ENCODE data around the gene SYNE2.

The SYNE2 gene

GRCh38 chr14:64272019-64272418 lies 419.2 kb downstream of the SYNE2 start:
- Histone ChIP-seq H3K79me2 (no peaks in the 10 kb centered on the region), H3K4me2 (ENCODE audit: low read length) (no peak overlapping the region), H3K4me1 (no peaks in the 10 kb centered on the region), H3K36me3 (ENCODE audit: control insufficient read depth, insufficient read depth, low read length) (no peaks in the 10 kb centered on the region), H3K9ac (no peak overlapping the region), H3K4me3 (ENCODE audit: low read depth, low read length) (no peak overlapping the region), H3K27me3 (ENCODE audit: control insufficient read depth, insufficient read depth, low read length) (no peaks in the 10 kb centered on the region), H2AFZ (no peak overlapping the region), H3K9me3 (ENCODE audit: control insufficient read depth, low read length) (no peaks in the 10 kb centered on the region), H3K27ac (no peak overlapping the region)
- no peak for TF ChIP-seq CTCF (IDR thresholded peaks at IDR 0.05)
